Stimulated activated CD8-positive, alpha-beta memory T cell treated with anti-CD3 and anti-CD28 coated beads, Interleukin-4, amount 100 ng/mL, for 24 hours (primary cell): ENCODE results near the gene FKTN.
"Not testable (repeated sequence)": the region's sequence is repeated elsewhere in the genome, so short reads cannot be mapped to it uniquely, and the experiment has no call there.

Experiments used
- DNase-seq: peaks from one replicate; pipeline ENCODE4 v3.0.0-alpha.2; 2020; ENCODE audit warnings: low read depth

Gene FKTN

GRCh38 chr9:105557804-105558610 is at the start of gene FKTN:
Gene FKTN (plus strand): TSS chr9:105558131. CDS start chr9:105575033, 16,902 bp downstream.
- DNase-seq, result peak; percentile 75

GRCh38 chr9:105508530-105508929 is 49.4 kb upstream of the FKTN start:
- DNase-seq, result no peak

DNA sequence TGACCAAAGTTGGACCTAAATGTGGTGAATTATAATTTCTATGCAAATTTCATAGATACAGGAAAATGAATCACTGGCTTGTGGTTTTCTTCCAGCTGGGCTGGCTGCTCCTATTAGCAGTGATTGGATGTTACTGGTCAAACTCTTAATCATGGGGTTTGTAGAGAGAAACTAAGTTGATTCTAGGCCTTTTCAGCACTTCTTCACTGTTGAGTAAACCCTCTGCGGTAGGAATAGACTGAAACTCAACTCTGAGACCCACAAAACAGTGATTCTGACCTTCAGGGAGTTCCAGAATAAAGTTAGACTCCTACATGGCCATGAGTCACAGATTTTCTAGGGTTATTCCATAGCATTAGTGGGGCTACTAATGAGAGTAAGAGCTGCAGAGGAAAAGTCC is 47.9 kb upstream of the FKTN start:
- DNase-seq, result no peak

DNA sequence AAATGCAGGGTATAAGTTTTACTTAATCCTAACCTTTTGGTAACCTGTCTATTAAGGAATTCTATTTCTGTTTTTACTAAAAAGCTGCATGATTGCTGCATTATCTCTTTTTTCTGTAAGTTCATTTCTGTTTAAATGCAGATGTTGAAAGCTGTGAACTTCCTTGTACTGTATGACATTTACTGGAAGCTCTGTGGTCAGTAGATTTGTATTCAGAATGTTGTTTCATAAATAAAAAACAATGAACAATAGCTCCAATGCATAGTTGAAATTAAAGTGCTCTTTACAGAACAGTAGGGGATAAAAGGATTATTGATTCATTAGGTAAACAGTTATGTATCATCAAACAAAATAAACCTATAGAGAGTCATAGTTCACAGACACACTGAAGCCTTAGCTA is 46.5 kb upstream of the FKTN start:
- no peak for DNase-seq

GRCh38 chr9:105515811-105516413 is 42.0 kb upstream of the FKTN start:
- no peak for DNase-seq

DNA sequence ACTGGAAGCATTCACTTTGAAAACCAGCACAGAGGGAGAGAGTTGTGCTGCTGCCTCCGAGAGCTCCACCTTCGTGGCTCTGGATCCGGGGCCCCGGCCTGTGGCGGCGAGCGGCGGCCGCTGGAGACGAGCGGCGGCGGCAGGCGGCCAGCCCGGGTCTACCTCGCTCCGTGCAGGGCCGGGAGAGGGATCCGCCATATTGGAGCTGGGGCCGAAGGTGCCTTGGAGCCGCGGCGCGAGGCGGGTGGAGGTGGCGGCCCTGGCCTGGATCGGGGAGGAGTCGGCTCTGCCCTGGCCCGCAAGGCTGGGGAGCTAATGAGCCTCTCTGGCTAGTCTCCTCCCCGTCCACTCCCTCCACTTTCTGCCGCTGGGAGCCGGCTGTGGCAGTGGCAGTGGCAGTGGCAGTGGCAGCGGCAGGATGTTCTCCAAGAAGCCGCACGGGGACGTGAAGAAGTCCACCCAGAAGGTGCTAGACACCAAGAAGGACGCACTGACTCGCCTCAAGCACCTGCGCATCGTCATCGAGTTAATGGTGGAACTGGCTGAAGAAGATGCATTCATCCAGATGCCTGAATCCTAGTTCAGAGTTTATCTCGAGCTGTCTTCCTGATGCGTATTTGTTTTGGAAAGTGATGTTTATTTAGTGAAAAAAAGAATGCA is 38.1 kb upstream of the FKTN start:
- peak; percentile 11 for DNase-seq

DNA sequence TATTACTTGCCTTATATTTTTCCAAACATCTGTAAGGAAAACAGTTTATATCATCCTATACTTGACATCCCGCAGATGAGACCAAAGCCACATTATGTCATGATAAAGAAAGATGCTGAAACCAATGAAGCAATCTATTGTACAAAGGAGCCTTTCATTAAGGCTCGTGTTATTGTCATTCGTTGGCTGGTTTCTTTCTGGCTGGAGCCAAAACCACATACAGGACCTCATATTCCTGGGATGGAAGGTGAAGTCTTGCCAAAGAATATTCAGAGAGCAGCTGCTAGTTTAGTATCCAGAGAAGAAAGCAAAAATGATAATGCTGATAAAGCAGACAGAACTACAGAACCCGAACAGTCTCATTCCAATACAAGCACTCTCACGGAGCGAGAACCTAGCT is 36.9 kb upstream of the FKTN start:
- not testable (repeated sequence) for DNase-seq

GRCh38 chr9:105522618-105523385 is 35.1 kb upstream of the FKTN start:
- DNase-seq, result not testable (repeated sequence)

DNA sequence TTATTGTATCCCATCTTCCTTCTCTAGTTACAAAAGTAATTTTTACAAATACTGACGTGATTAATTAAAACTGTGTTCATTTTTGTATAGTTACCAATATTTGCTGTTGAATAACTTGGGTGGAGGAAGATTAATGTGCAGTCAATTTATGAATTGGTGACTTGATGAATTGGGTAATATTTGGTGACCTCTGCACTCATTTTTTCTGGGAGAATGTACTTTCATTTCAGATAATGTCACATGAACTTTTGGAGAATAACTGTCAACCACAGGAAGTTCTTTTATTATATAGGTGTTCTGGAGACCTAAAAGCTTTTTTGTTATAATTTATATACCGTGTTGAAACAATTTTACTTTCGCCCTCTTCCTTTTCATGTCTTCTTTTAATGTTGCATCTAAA is 26.4 kb upstream of the FKTN start:
- DNase-seq, result no peak

DNA sequence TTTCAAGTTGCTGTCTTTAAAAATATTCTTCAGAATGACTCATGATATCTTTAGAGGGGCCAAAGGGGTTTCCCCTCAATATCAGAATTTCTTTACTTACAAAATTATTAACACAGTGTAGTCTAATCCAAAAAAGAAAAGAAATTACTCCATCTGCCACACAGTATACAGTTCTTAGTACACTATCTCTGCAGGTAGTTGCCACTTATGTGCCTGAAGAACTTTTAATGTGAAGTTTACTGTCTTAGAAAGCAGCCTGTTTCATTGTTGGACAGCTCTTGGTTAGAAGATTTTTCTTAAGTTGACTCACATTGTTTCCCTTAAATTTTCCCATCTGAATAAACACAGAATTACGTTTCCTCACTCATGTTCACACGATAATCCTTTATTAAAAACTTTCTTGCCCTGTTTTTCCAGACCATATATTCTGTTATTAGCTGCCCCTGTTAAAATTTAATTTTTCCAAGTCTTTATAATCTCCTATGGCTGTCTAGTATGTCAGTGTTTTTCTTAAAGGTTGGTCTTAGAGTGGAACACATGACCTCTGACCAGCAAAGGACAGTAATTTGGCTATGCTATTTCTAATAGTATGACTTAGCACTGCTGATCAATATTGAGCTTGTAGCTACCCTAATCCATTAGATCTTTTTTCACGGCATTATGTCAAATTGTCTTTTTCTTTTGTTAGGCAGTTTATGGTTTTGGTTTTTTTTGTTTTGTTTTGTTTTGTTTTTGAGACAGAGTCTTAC is 21.8 kb upstream of the FKTN start:
- DNase-seq, result no peak

DNA sequence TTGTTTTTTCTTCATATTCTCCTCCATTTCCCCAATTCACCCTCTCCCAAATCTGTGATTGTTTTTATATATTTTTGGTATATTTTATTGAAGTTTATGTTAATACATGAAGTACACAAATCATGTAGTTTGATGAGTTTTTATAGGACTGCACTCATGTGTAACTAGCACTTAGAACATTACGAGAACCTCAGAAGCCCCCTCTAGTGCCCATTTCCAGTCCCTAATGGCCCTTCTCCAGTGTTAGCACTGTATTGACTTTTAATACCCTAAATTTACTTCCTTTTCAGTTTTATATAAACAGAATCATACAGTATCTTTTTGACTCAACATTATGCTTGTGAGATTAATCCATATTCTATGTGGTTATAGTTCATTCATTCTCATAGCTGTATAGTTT is 18.5 kb upstream of the FKTN start:
- DNase-seq, result no peak

DNA sequence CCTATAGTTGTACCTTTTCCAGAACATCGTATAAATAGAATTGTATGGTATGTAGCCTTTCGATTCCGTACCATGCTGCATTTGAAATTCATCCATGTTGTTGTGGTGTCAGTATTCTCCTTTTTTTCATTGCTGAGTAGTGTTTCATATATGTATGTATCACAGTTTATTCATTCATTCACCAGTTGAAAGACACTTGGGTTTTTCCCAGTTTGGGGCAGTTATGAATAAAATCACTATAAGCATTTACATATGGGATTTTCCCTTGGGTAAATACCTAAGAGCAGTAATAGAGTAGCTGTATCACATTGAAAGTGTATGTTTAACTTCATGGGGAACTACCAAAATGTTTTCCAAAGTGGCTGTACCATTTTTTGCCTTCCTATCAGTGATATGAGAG is 16.1 kb upstream of the FKTN start:
- no peak for DNase-seq

- DNase-seq, result no peak
These were observed 3.9 kb upstream of the FKTN start for GRCh38 chr9:105554042-105554441.

DNA sequence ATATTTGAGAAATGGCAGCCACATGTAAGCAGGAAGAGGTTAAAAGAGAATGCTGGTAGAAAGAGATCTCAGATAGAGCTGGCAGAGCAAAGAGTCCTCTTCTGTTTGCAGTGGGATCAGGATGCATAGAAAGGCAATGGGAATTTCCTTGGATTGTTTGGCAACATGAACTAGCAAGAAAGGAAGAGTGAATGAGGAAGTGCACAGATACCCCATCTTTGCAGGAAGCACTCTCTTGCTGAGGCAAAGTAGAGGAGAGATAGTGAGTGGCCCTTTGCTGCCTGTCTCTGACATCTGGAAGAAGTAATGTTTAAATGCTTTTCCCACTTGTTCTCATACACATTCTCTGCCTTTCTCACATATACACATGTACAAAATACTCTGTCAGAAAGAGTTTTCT is 14.5 kb downstream of the FKTN start:
- DNase-seq, result no peak

- DNase-seq, result not testable (repeated sequence)
These were observed 22.0 kb downstream of the FKTN start for GRCh38 chr9:105579952-105580351.

- not testable (repeated sequence) for DNase-seq
These were observed 23.6 kb downstream of the FKTN start for GRCh38 chr9:105581550-105581949.

DNA sequence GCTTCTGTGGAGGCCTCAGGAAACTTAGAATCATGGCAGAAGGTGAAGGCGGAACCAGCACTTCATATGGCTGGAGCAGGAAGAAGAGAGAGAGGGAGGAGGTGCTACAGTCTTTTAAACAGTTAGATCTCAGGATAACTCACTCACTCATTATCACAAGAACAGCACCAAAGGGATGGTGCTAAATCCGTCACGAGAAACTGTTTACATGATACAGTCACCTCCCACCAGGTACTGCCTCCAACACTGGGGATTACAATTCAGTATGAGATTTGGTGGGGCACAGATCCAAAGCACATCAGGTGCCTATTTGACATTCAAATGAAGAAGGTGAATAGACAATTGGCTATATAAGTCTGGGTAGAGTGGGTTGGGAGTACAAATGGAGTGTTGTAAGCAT is 35.2 kb downstream of the FKTN start:
- no peak for DNase-seq

GRCh38 chr9:105608721-105609598 is 51.0 kb downstream of the FKTN start:
- no peak for DNase-seq

- DNase-seq, result no peak
These were observed 63.1 kb downstream of the FKTN start for GRCh38 chr9:105621001-105621400.

DNA sequence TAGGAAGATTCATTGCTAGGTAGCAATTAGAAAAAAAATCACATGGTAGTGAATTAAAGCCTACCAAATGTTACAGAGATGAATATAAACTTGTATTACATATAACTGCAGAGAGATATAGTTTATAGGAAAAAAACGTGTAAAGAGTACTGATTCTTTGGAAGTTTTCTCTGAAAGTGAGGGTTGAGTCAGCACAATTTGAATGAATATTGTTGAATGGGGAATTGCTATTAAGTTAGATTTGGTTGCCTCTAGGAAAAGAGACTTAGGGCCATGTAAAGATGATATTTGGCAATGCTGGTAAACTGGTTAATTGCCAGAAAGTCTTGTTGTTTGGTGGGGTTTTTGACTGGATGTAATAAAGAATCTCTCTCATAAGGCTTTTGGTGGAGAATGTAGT is 67.2 kb downstream of the FKTN start:
- no peak for DNase-seq

GRCh38 chr9:105632807-105633206 is 74.9 kb downstream of the FKTN start:
- DNase-seq, result no peak
